Stimulated activated CD8-positive, alpha-beta memory T cell treated with anti-CD3 and anti-CD28 coated beads, Interleukin-4, amount 100 ng/mL, for 1 hour (primary cell): Measurements from ENCODE around the gene MEGF11.

Experiments used
- DNase-seq, 2 donors: peaks; one replicate each; pipeline ENCODE4 v3.0.0-alpha.2; 2020; ENCODE audit warnings: low read depth in 2 of 2, low spot score in 1 of 2

Gene MEGF11

DNA sequence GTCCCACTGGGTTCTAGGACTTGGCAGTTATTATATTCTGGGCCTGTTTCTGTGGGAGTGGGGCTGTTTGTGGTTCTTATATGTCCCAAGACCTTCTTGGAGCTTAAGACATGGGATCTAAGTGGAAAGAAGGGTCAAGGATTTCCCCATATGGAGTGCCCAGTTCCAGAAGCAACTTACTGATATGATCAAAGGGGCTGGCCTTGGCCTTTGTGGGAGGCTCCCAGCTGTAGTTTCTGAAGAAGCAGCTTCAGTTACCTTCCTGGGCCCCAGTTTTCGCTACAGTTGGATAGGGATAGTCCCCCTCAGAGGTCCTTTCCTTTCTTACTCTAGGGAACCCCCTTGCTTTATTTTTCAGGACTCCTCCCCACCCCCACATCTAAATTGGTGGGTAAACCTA lies 328.2 kb downstream of the MEGF11 start:
- DNase-seq, result no peak

DNA sequence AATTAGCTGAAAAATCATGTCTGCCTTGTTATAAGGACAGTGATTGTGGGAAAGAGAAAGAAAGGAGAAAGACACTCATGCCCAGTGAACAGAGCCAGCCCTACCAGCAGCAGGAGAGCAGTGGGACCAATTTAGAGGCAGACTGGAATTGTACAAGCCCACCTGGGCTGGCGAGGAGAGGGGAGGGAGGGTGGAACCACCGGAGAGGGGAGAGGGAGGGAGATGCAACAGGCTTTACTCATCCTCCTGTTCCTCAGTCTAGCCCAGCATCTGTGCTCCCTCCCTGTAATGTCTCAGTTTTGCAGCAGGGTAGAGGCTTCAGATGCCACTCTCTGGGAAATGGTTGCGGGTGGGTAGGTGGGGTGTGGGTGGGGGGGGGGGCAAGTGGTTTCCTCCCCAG lies 329.5 kb downstream of the MEGF11 start:
- DNase-seq, result no peak

DNA sequence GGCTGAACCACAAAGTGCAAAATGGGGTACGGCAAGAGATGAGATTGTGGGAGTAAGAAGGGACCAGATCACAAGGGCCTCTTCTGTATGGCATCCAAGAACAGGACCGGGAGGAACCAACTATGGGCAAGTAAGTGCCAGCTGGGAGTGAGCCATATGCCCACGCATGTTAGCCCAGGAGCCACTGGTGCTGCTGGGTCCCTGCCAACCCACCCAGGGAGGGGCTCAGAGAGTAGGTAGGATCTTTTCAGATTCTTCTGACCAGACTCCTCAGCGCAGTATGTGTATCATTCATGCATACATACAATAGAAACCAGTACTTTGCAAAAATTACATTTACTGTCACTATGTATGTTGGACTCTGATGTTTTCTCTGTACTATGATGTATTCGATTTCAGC lies 330.3 kb downstream of the MEGF11 start:
- no peak for DNase-seq

DNA sequence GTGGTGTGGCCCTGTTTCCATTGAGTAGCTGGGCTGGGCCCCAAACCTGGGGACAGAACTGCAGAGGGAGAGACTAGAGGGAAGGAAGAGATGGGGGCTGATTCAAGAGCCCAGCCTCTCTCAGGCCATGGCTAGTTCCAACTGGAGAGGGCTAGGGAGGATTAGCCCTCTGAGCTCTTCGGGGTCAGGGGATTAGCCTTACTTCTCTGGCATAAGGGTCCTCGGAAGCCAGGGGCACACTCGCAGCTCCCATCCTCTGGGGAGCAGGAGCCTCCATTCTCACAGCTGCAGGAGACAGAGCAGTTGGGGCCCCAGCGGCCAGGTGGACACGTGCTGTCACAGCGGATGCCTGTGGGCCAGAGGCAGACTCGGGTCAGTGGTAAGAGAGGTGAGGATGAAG lies 330.9 kb downstream of the MEGF11 start:
- DNase-seq, result no peak

DNA sequence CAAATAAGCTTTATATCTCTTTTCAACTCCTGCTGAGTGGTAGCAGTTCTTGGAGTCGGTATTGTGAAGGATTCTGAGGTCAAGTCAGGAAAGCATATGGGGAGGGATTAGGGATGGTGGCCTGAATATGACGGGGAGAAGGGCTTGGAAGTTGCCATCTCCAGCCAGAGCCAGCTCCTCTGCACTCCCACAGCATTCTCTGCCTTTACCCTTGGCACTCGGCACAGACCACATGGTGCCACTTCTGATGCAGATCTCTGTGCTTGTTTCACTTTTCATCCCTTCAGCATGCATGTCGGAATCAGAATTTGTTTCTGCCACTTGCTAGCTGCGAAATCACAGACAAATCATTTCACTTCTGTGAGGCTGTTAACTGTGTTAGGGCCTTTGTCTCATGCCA lies 331.8 kb downstream of the MEGF11 start:
- no peak for DNase-seq

DNA sequence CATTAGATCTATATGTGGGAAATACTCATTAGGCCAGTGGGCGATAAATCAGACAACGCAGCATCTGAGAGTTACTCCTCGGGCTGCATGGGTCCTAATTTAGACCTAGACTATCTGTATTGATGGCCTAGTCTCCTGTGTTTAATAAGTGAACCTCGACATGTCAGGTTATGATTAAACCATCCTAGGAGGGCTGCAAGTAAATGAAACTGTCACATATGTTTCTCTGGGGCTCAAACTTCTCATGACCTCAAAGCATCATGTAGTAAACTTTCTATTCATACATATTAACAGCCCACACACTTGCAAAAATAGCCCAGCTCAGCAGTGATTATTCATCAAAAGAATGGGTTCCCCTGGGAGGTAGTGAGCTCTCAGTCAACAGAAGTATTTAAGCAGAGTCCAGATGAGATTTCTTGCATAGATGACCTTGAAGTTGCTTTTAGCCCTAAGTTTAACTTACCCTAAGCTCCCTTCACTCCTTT lies 332.7 kb downstream of the MEGF11 start:
- DNase-seq, result no peak

DNA sequence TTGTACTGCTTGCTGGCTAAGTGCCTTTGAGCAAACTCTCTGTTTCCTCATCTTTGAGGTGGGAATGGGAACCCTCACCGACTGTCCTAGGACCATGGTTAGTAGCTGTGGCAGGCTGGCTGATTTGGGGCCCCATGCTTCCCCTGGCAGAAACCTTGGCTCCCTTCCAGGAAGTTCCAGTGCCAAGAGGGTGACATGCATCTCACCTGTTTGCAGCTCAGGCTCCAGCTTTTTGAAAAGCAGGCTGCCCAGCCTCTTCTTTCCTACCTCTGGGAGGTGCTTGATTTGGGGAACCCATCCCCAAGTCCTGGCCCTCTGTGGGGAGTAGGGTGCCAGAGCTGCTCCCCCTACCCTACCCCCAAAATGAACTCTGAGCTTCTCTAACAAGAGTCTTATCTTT lies 333.4 kb downstream of the MEGF11 start:
- no peak for DNase-seq

DNA sequence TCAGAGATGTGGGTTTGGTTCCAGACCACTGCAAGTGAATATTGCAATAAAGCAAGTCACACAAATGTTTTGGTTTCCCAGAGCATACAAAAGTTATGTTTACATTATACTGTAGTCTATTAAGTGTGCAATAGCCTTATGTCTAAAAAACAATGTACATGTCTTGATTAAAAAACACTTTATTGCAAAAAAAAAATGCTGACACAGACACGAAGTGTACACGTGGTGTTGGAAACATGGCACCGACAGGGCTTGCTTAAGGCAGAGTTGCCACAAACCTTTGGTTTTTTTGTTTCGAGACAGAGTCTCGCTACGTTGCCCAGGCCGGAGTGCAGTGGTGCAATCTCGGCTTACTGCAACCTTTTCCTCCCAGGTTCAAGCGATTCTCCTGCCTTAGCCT lies 334.2 kb downstream of the MEGF11 start:
- DNase-seq, result no peak

DNA sequence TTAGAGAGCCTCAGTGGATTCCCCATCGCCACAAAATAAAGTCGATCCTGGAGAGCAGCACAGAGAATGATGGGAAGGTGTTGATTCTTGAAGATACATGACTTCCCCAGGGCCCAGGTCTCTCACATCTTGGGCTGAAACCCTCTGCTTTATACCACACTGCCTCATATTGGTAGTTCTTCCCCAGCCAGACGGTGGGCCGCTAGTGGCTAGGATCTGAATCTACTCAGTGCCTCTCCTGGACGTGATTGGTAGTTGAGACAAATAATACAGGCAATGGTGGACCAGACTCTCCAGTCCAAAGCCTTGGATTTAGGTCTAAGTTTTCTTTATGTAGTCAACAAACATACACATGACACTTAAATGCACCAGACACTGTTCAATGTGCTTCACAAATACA lies 334.6 kb downstream of the MEGF11 start:
- DNase-seq, result no peak

DNA sequence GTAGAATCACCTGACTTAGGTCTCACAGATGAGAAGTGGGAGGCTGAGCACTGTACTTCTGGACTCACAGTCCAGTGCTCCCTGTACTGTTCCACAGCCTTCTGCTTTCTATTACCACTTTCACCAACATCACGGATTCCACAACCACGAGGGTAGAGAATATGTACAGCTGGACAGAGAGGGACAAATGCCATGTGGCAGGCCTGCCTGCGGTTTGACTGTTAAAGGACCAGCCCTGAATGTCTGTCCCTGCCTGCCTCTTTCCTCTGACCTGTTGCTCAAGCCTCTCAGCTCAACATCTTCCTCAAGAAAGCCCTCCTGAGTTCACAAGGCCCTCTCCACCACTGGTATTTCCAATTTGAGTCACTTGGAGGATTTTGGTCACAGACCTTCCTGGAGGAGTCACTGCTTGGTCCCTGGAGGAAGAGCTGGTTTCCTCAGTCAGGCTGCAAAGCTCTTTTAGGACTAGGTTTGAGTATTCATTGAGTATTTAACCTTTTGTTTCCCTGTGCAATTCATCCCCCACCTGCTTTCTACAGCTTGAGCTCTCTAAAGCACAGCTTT lies 335.1 kb downstream of the MEGF11 start:
- DNase-seq, result no peak

DNA sequence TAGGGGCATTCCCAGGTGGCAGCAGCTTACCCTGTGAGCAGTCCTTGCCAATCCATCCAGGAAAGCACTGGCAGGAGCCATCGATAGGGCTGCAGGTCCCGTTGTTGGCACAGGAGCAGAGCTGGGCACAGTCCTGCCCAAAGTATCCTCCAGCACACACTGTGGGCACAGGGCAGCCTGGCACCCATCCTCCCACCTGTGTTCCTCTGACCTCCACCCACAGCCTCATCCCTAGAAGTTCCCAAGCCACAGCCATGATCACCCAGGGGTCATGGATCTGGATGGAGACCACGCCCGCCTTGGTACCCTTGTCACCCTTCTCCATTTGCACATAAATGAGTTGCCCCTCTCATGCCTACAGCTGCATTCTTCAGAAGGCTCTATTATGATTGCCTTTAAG lies 335.6 kb downstream of the MEGF11 start:
- DNase-seq, result no peak

DNA sequence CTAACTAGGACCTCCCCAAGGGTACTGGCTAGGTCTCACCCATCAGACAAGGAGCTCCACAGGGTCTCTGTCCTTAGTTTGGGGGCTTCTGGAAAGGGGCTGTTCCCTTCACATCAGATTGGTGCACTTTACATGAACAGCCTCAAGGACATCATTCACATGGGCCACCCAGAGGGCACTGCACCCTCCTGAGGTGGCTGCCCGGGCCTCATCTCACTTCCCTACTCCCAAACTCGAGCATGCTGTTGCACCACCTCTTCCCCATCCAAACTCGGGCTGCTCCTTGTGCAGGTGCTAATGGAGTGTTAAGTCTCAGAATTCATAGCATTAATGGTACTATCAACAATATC lies 336.2 kb downstream of the MEGF11 start:
- no peak for DNase-seq

DNA sequence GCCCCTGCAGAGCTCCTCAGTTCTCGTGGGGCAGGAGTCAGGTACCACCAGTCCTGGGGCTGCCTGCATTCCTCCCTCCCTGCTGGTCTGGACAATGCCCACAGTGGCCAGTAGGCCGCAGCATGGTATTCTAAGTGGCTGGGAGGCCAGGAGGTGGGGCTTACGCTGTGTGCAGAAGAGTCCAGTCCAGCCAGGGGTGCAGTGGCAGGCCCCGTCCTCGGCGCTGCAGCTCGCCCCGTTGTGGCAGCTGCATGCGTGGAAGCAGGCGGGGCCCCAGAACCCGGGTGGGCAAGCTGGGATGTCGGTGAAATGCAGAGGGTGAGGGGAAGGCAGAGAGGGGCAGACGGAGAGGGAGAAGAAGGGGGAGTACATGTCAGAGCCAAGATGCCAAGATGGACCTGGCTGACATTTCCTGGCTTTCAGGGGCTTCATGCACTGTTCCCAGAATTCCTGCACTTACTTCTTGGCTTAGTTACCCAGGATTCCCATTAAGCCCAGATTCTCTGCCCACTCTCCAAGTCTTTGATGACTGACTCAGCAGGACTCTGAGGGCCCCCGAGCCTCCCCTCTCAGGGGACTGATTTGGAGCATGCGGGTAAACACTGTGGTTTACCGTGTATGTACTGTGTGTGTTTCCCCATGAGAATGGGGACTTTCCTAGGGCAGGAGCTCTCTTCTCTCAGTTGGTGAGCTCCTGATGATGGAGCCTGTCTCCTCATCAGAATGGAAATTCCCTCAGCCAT lies 336.7 kb downstream of the MEGF11 start:
- no peak for DNase-seq

DNA sequence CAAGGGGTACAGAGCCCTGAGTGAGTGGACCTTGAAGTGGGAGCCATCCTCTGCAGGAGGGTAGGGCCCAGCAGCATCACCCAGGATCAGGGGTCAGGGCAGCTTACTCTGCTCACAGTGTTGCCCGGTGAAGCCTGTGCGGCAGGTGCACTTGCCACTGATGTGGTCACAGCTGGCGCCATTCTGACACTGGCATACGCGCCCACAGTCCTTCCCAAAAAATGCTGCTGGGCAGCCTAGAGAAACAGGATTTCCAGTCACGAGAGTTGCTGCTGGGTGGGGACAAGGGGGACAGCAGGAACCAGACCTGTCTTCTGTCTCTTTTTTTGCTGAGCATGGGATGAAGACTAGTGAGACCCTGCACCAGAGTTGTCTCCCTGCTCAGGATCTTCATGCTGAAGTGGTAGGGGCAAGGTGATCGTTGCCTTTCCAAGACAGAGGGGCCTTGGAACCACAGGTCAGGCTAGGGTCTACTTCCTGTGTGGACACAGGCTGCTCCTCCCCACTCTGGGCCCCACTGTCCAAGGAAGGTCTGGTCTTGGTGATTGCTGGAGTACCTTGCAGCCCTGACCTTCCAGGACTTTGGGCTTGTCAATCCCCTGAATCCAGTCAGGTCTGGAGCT lies 337.4 kb downstream of the MEGF11 start:
- no peak for DNase-seq

DNA sequence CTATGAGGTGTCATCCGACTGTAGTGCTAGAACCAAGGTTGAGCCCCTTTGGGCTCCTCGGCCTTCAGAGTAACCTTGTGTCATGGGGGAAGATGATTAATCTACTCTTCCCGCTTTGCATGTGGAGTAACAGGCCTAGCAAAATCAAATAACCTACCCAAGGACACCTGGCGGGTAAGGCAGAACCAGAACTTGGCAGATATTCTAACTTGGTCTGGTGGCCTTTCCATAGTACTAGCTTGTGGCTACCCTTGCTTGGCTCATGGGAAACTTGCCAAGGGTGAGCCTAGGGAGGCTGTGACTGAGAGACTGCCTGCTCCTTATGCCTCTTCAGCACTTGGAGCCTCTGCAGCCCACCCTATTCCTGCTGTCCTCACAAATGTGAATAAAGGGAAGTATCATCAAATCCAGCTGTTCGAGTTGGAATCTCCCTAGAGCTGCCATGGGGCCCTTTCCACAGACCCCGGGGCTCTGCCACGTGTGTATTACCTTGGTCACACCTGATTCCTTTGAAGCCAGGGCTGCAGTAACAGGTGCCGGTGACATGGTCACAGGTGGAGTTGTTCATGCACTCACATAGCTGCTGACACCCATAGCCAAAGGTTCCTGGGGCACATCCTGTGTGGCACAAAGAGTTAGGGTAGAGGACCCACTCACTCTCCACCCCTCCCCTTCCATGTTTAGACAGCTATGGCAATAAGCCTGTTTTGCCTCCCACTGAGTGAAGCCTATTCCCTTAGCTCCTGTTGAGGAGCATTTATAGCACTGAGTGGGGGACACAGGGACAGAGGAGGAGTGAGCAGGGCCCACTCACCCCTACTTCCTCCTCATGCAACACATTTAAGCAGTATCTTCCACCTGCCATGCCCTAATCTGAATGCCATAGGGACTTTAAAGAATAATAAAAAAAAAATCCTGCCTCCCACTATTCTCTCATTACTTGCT lies 338.3 kb downstream of the MEGF11 start:
- DNase-seq, result no peak

DNA sequence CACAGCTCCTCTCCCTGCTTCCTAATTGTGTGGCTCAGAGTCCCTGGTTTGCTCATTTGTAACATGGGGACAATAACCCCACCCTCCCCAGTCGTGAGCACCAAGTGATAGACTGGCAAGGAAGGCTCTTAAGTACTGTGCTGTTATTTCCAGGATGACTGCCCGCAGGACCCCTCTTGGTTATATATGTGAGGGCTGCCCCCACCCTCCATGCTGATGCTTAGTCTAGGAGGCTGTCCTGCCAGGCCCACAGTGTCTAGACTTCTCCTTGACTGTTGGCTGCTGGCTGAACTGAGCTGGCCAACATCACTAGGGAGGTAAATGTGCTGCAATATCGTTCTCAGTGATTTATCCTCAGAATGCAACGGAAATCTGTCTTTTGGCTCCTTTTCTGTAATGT lies 339.2 kb downstream of the MEGF11 start:
- no peak for DNase-seq

DNA sequence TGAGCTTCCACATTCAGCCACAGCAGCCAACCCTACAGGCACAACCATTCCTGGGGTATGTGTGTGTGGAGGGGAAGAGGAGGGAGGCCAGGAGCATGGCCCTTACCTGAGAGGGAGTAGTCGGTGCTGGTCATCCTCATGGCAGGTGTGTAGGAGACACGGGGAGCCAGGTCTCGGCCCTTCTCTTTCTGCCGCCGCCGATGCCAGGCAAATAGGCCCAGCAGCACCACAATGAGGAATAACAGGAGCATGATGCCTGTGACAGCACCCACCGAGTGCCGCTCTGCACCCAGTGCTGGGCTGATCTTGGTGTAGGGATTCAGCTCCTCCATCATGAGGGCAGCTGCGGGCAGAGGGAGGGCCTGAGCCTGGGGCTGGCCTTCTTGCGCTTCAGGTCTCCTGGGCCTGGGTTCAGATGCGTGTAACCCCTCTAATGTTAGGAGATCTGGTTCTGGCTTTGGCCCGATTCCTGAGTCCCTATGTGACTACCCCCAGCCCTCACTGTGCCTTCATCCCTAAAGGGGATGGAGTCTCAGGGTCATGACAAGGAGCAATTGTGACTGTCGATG lies 339.8 kb downstream of the MEGF11 start:
- no peak for DNase-seq

DNA sequence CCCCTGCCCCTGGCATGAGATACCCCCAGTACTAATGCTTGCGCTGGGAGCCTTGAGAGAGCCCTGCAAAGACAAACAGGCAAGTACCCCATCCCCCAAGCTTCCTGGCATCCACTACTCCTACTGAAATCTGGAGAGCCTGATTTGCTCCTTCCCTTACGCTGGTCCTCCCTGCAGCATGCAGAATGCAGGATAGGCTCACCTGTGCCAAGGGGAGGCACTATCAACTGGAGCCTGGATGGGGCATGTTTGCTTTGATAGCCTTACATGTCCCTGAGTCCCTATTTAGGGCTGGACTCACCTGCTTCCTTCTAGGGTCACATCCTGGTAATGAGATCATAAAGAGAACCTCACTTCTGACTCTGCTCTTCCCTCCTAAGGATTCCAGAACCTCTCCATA lies 341.3 kb downstream of the MEGF11 start:
- no peak for DNase-seq

DNA sequence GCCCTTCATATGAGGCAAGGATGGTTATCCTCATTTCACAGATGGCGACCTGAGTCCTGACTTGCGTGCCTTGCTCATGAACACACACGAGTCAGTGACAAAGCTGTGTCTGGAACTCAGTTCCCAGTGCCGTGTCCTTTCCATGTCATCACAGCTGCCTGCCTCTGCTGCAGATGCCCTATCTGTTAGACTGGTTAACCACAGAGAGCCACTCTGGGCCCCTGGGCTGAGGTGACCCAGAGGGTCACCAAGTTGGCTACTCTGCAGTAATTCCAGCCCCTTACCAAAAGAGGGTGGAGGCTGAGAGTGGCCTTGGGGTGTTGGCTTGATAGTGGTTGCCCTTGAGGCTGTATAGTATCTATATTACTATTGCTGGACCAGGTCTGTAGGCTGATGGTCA lies 343.2 kb downstream of the MEGF11 start:
- DNase-seq, result no peak

DNA sequence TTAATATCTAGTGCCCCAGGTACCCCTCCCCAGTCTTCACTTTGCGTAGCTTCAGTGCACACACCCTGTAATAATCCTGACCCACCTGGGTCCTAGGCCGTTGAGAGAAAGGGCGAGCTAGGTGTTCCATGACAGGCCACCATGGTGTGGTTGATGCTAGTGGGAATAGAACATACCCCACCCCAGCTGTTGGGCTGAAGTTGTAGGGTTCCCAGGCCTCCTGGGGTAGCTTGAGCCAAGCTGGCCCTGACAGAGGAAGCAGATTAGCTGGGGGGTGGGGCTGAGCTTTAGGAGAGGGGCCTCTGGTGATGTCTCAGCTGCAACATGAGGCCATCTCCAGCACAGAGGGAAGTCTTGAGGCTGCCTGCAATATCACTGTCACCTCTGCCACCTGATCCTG lies 343.7 kb downstream of the MEGF11 start:
- DNase-seq, result no peak

DNA sequence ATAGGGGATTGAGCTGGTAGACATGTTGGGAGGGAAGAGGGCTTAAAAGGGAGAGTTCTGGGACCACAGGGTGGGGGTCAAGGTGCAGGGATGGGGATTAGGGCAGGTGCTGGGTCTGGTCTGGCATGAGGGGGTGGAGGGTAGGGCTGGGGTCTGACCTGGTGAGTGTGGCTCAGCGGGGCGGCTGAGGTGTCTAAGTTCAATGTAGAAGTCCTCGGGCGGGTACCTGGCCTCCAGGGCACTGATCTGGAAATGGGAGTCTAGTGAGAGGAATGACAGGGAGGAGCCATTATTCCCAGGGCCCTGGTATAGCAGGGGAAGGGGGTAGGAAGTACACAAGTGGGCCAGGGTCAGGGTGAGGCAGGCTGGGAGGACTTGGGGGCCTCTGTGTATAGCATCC lies 344.7 kb downstream of the MEGF11 start:
- no peak for DNase-seq
